ENCODE data around the gene BCAS3. TPM values are rescaled to one million over a fixed set of nuclear protein-coding genes. Genes with fewer than 3 reads are reported as not detected.

Gene BCAS3
- total RNA-seq, 4 donors from 2014 or later, result 18.2 to 60.6 (median 23.4) TPM

Other genes starting within 250 kb of the BCAS3 start
- 10 to 100 TPM; 14.2 to 21.8 (median 18.1) TPM for gene APPBP2, start 151.6 kb upstream of the BCAS3 start, total RNA-seq
- gene PPM1D, start 77.7 kb upstream of the BCAS3 start, total RNA-seq, result 10 to 100 TPM in 1 of 4 donors, 1 to 10 TPM in 3; 4.6 to 11.4 (median 9.2) TPM